Astrocyte (in vitro differentiated cells and primary cell): ENCODE measurements around the gene ABCB1.

Experiments
- CTCF ChIP-seq: IDR thresholded peaks from 2 replicates; pipeline ENCODE4 v1.5.1; 2011; ENCODE audit warnings: low read depth, mild to moderate bottlenecking, inconsistent platforms, low read length, moderate library complexity; ENCODE audit not compliant: insufficient read depth
- EZH2 ChIP-seq: IDR thresholded peaks from 2 replicates; pipeline ENCODE4 v1.6.1; 2012; ENCODE audit warnings: mild to moderate bottlenecking, low read length, inconsistent platforms; ENCODE audit not compliant: insufficient read depth

DNA sequence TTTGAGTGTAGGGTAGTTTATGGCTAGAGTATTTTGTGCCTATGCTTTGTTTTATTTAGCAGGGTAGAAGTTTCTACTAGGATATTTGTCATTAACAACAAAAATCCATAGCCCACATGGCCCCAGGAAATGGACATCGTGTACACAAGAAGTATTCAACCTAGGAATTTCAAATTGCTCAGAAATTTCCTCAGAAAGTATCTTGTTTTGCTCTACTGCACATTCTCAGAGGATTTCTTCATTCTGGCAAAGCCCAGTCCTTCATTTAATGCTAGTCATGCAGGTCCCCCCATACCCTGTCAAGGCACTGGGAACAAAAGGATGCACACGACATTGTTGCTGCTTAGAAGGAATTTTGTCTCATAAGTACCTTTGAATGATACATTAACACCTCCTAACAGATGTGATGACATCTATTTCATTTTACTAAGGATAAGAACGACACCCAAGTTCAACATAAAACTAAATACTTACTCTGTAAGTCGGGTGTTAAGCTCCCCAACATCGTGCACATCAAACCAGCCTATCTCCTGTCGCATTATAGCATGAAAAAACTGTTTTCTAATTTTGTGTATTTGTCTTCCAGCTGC is 34.3 kb downstream of the ABCB1 start:
- TF ChIP-seq CTCF (no peak), EZH2 (no peak)
